CD1c-positive myeloid dendritic cell (primary cell): ENCODE data around the gene SMIM34.
"Not testable (repeated sequence)": the region's sequence is repeated elsewhere in the genome, so short reads cannot be mapped to it uniquely, and the experiment has no call there.

Source experiments
- DNase-seq: peaks from one replicate; pipeline ENCODE4 v3.0.0-alpha.2; 2016; ENCODE audit errors: extremely low spot score

SMIM34 gene

DNA sequence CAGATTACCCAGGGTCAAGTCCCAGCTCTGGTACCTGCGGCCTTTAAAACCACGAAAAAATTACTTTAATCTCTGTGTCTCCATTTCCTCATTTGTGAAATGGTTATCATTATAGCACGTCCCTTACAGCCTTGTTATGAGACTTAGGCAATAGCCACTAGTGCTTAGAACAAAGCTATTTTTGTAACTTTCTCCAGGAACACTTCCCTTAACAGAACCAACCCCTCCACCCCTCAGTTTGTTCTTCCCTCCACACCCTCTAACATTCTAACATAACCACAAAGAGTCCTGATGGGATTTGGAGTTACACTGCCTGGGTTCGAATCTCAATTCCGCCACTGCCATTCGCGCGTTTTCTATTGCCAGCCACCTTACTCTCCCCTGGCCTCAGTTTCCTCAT is 49.3 kb downstream of the SMIM34 start:
- DNase-seq, result not testable (repeated sequence)

DNA sequence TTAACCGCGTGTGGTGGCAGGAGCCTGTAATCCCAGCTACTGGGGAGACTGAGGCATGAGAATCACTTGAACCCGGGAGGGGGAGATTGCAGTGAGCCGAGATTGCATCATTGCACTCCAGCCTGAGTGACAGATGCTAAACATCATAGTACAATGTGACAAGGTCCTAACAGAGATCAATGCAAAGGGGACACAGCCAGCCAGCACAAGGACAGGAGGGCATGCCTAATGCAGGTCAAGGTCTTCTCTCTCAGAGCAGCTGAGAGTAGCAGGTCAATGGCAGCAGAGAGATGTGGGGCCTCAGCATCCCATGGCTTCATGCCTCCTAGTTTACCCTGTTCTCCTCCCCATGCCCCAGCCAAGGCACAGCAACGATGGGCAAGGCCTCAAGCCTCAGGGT is 51.4 kb downstream of the SMIM34 start:
- no peak for DNase-seq

DNA sequence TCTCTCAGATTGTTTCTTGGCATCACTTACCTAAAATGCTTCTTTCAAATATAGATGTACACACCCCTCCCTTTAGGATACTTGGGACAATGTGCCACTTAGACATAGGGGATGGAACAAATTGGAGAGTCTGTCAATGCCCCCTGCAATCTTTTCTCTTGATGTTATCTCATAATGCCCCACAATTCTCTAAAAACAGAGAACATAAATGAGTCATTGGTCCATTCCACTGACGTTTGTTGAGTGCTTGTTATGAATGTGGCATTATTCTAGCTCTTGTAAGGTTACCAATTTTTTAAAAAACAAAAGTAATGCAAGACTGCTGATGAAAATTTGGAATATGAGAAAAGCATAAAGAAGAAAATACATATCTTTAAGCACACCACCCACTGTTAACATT is 54.0 kb downstream of the SMIM34 start:
- no peak for DNase-seq
